Keratinocyte (primary cell): ENCODE measurements around the gene DCDC2C. TPM values are rescaled to one million over a fixed set of nuclear protein-coding genes. Genes with fewer than 3 reads are reported as not detected.

ENCODE experiments used
- DNase-seq: peaks from one replicate; pipeline ENCODE4 v3.0.0-alpha.2; 2011; ENCODE audit warnings: low read depth, missing footprints, low spot score
- FAIRE-seq: peaks from 2 replicates; lab custom pipeline; 2011; peaks lifted over from hg19 to GRCh38; lab: Jason Lieb, UNC
- H2AFZ ChIP-seq: 2 replicates; pipeline ENCODE4 v1.6.0; 2012; ENCODE audit warnings: low read length, control low read depth, inconsistent platforms; ENCODE audit not compliant: control insufficient read depth
- H3K27ac ChIP-seq: 2 replicates; pipeline ENCODE4 v1.5.1; 2011; ENCODE audit warnings: low read length; ENCODE audit not compliant: control insufficient read depth, insufficient read depth
- H3K27me3 ChIP-seq: 3 replicates; pipeline ENCODE4 v1.6.0; 2011; ENCODE audit warnings: low read length; ENCODE audit not compliant: control insufficient read depth, insufficient read depth; ENCODE audit errors: extremely low read depth
- H3K36me3 ChIP-seq, 2 experiments: 2 replicates in 1 of 2; 3 replicates in 1 of 2; pipeline ENCODE4 v1.5.1; 2011; ENCODE audit warnings: low read length in 2 of 2, mild to moderate bottlenecking in 1 of 2; ENCODE audit not compliant: control insufficient read depth in 2 of 2, insufficient read depth in 2 of 2; ENCODE audit errors: extremely low read depth in 1 of 2
- H3K4me1 ChIP-seq: 3 replicates; pipeline ENCODE4 v1.5.1; 2011; ENCODE audit warnings: low read length; ENCODE audit not compliant: control insufficient read depth, insufficient read depth; ENCODE audit errors: extremely low read depth
- H3K4me2 ChIP-seq: 3 replicates; pipeline ENCODE4 v1.6.0; 2011; ENCODE audit warnings: low read depth, low read length; ENCODE audit not compliant: control insufficient read depth, insufficient read depth; ENCODE audit errors: extremely low read depth
- H3K4me3 ChIP-seq, 3 experiments: fragments of 200-600 bp in 1 of 3; sonication (generic) in 1 of 3; 2 replicates in 2 of 3; 3 replicates in 1 of 3; pipeline ENCODE4 v1.5.1; 2011 to 2016; ENCODE audit warnings: low read length in 3 of 3, mild to moderate bottlenecking in 3 of 3, control low read depth in 2 of 3, inconsistent platforms in 1 of 3, low read depth in 1 of 3, mixed read lengths in 1 of 3, mixed run types in 1 of 3, moderate library complexity in 1 of 3; ENCODE audit not compliant: control insufficient read depth in 2 of 3, insufficient read depth in 2 of 3; ENCODE audit errors: extremely low read depth in 1 of 3
- H3K79me2 ChIP-seq: 2 replicates; pipeline ENCODE4 v1.6.0; 2012; ENCODE audit warnings: low read length; ENCODE audit not compliant: control insufficient read depth, insufficient read depth
- H3K9ac ChIP-seq: 3 replicates; pipeline ENCODE4 v1.6.0; 2011; ENCODE audit warnings: low read length; ENCODE audit not compliant: control insufficient read depth, insufficient read depth; ENCODE audit errors: extremely low read depth
- H3K9me1 ChIP-seq: 3 replicates; pipeline ENCODE4 v1.6.0; 2011; ENCODE audit warnings: low read length; ENCODE audit not compliant: control insufficient read depth, insufficient read depth; ENCODE audit errors: extremely low read depth
- H3K9me3 ChIP-seq: 2 replicates; pipeline ENCODE4 v1.5.1; 2012; ENCODE audit warnings: low read depth, low read length; ENCODE audit not compliant: control insufficient read depth
- H4K20me1 ChIP-seq: 3 replicates; pipeline ENCODE4 v1.6.0; 2011; ENCODE audit warnings: low read length; ENCODE audit not compliant: control insufficient read depth, insufficient read depth; ENCODE audit errors: extremely low read depth
- CTCF ChIP-seq, 3 experiments: IDR thresholded peaks in 1 of 3; conservative IDR thresholded peaks in 1 of 3; optimal IDR thresholded peaks in 1 of 3; 2 replicates in 2 of 3; 3 replicates in 1 of 3; pipeline versions ENCODE3 to v1.5.1; 2011; ENCODE audit warnings: low read length in 3 of 3, mild to moderate bottlenecking in 3 of 3, moderate library complexity in 2 of 3, control low read depth in 1 of 3, inconsistent platforms in 1 of 3; ENCODE audit not compliant: insufficient read depth in 2 of 3; ENCODE audit errors: extremely low read depth in 1 of 3
- EZH2 ChIP-seq: IDR thresholded peaks from one replicate; pipeline ENCODE4 v1.6.1; 2012; ENCODE audit warnings: inconsistent platforms, mild to moderate bottlenecking, low read length, moderate library complexity
- dilution Hi-C: fragments of 300-500 bp; cut with MboI; formaldehyde crosslinking; loops from one replicate; pipeline ENCODE4 v1.7.0; 2020; ENCODE audit warnings: low sequenced_read_pairs; ENCODE audit not compliant: extremely low pct_ligation_motif_present
- polyA plus RNA-seq, 5 experiments: library from polyadenylated mRNA; depleted of rRNA in 3 of 5; stranded (reverse) in 3 of 5; stranded (forward) in 1 of 5; unstranded in 1 of 5; fragments of >200 nt; gene quantifications; 1 replicate in 1 of 5; 2 replicates in 3 of 5; 3 replicates in 1 of 5; pipeline versions ENCODE4 v1.2.1 to v1.2.3, GENCODE V29; 2011 to 2012; ENCODE audit warnings: missing spikeins in 2 of 5, low read depth in 1 of 5, low replicate concordance in 1 of 5

The DCDC2C gene
- polyA plus RNA-seq, 1 donor (not counting 4 experiments of a cell fraction or from before 2014, with no cell fraction given): not detected

GRCh38 chr2:3785220-3785889 is 82.0 kb downstream of the DCDC2C start:
- Histone ChIP-seq H2AFZ (peak overlapping the region; percentile 88), H3K4me2 (peak overlapping the region; percentile 76), H3K4me1 (peaks cover 18% of the 10 kb centered on the region), H3K9me3 (no peaks in the 10 kb centered on the region), H3K27ac (peak overlapping the region; percentile 77), H3K9ac (peak overlapping the region; percentile 50), H3K36me3 (no peaks in the 10 kb centered on the region), H4K20me1 (no peaks in the 10 kb centered on the region), H3K4me3 (peak overlapping the region in 2 of 3 experiments; percentile 44), H3K27me3 (no peaks in the 10 kb centered on the region), H3K79me2 (no peaks in the 10 kb centered on the region), H3K9me1 (no peaks in the 10 kb centered on the region)
- peak; percentile 36 for DNase-seq
- dilution Hi-C loops: no loop called here
- peak; percentile 86 for FAIRE-seq
- TF ChIP-seq CTCF (optimal IDR thresholded peaks at IDR 0.05 in 1 of 3, IDR thresholded peaks at IDR 0.05 in 1 of 3, conservative IDR thresholded peaks at IDR 0.05 in 1 of 3; ENCODE audit: extremely low read depth in 1 of 3, insufficient read depth in 2 of 3, low read length in 3 of 3) (peak in 2 of 3 experiments; percentile 27 to 40), EZH2 (no peak)

GRCh38 chr2:3785890-3786273 is 82.5 kb downstream of the DCDC2C start:
- no peaks in the 10 kb centered on the region for H3K9me3 ChIP-seq
- no peaks in the 10 kb centered on the region for H3K9me1 ChIP-seq
- no peaks in the 10 kb centered on the region for H3K36me3 ChIP-seq
- H2AFZ ChIP-seq: peak overlapping the region; percentile 54
- dilution Hi-C loops: no loop called here
- no peaks in the 10 kb centered on the region for H3K79me2 ChIP-seq
- no peak overlapping the region for H3K9ac ChIP-seq
- H3K27me3 ChIP-seq: no peaks in the 10 kb centered on the region
- no peaks in the 10 kb centered on the region for H4K20me1 ChIP-seq
- no peak for DNase-seq
- FAIRE-seq: no peak
- peaks cover 18% of the 10 kb centered on the region for H3K4me1 ChIP-seq
- H3K27ac ChIP-seq: peak overlapping the region; percentile 68
- TF ChIP-seq EZH2 (no peak), CTCF (optimal IDR thresholded peaks at IDR 0.05 in 1 of 3, IDR thresholded peaks at IDR 0.05 in 1 of 3, conservative IDR thresholded peaks at IDR 0.05 in 1 of 3; ENCODE audit: extremely low read depth in 1 of 3, insufficient read depth in 2 of 3, low read length in 3 of 3) (no peak)
- peak overlapping the region in 1 of 3 experiments; percentile 44 for H3K4me3 ChIP-seq
- H3K4me2 ChIP-seq: peak overlapping the region; percentile 76
